Measurements from ENCODE around the gene STX8.
"Not testable (repeated sequence)": the region's sequence is repeated elsewhere in the genome, so short reads cannot be mapped to it uniquely, and the experiment has no call there.

The STX8 gene, protein sequence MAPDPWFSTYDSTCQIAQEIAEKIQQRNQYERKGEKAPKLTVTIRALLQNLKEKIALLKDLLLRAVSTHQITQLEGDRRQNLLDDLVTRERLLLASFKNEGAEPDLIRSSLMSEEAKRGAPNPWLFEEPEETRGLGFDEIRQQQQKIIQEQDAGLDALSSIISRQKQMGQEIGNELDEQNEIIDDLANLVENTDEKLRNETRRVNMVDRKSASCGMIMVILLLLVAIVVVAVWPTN

DNA sequence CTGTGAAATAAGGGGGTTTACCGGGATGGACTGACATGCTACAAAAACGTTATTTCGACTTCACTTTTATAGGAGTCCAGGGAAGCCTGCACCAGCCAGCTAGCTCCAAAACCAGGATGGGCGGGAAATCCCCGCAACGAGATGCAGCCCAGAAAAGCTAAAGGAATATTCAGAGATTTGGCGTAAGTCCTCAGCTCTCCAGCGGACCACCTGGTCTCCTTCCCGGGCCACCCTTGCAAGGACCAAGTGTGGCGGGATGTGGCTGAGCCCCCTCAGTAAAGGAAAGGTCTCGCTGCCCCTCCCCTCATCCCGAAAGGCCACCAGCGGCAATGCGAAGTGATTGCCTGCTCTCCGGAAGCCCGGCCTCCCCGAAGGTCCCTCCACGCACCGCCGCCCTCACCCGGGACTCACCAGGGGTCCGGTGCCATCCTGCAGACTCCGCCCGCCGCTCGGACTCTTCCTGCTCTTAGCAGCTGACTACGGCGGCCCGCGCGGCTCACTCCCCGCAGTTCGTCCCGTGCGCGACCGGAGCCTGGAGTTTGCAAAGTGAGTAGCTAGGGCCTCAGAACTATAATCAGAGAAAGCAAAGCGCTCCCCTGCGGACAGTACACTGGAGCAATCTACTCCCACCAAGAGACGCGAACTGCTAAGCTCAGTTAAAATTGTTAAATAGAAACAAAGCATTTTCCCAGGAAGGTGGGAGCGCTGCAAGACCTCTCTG, at the start of gene STX8:
Gene STX8, minus strand, starts transcription at position 440 of the 721 bp plus-strand sequence. Its CDS starts 12 bp downstream, at position 428.
- DNase-seq (ENCODE audit: low spot score): peak; percentile 86

- DNase-seq (ENCODE audit: low spot score): no peak
Measured at GRCh38 chr17:9622961-9623360, 47.3 kb upstream of the STX8 start.

DNA sequence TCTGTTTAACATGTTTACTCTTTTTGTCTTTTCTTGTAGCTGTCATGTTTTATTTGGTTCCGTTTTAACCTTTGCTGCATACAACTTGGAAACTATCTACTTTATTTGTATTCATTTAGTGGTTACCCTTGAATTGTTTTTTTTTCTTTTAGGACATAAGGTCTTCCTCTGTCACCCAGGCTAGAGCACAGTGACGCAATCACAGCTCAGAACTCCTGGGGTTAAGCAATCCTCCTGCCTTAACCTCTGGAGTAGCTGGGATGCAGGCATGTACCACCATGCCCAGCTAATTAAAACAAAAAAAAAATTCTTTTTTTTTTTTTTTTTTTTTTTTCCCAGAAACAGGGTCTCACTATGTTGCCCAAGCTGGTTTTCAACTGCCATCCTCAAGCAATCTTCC, 39.9 kb upstream of the STX8 start:
- DNase-seq (ENCODE audit: low spot score): no peak

GRCh38 chr17:9612006-9612405, 36.4 kb upstream of the STX8 start:
- DNase-seq (ENCODE audit: low spot score): no peak

DNA sequence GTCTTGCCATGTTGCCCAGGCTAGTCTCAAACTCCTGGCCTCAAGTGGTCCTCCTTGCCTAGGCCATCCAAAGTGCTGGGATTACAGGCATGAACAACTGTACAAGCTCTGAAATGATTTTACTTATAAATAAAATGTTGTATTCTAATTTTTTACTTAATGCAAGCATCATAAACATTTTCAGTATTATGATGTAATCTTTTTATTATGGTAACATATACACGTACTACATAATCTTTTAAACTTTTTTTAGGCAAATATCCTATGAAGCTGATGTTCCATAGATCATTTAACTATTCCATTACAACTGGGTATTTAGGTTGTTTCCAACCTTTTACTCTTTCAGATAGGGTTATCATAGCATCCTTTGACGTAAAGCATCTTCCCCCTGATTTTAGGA, 35.9 kb upstream of the STX8 start:
- no peak for DNase-seq (ENCODE audit: low spot score)

DNA sequence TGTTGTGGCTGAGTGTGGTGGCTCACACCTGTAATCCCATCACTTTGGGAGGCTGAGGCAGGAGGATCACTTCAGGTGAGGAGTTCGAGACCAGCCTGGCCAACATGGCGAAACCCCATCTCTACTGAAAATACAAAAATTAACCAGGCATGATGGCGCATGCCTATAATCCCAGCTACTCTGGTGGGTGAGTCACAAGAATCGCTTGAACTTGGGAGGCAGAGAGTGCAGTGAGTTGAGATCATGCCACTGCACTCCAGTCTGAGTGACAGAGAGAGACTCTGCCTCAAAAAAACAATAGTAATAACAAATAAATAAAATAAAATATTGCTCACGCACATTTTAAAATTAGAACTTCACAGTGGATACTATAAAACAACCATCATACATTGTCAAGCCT, 31.4 kb upstream of the STX8 start:
- not testable (repeated sequence) for DNase-seq (ENCODE audit: low spot score)

- no peak for DNase-seq (ENCODE audit: low spot score)
Measured at GRCh38 chr17:9606453-9606852, 30.8 kb upstream of the STX8 start.

- not testable (repeated sequence) for DNase-seq (ENCODE audit: low spot score)
Measured at GRCh38 chr17:9604583-9604982, 29.0 kb upstream of the STX8 start.

- no peak for DNase-seq (ENCODE audit: low spot score)
Measured at GRCh38 chr17:9598661-9599060, 23.0 kb upstream of the STX8 start.

GRCh38 chr17:9597638-9598037, 22.0 kb upstream of the STX8 start:
- DNase-seq (ENCODE audit: low spot score): not testable (repeated sequence)

DNA sequence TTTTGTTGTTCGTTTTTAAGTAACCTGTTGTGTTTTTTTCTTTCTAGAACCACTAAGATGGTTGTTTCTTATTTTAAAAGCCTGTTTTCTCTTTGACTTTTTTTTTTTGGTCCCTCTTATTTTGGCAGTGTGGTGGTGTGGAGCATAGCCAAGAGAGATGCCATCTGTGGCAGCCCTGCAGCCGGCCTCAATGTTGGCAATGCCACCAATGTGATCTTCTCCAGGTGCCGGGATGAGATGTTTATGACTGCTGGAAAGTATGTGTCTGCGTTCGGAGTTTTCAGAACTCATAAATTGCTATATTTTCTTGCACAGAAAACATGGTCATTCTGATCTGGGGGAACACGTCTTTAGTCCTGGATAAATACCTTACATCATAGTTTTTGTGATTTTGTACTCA, 18.4 kb upstream of the STX8 start:
- no peak for DNase-seq (ENCODE audit: low spot score)

- no peak for DNase-seq (ENCODE audit: low spot score)
Measured at GRCh38 chr17:9587969-9588656, 12.5 kb upstream of the STX8 start.

GRCh38 chr17:9577373-9577709, 1.7 kb upstream of the STX8 start:
- DNase-seq (ENCODE audit: low spot score): no peak

GRCh38 chr17:9576521-9577372, 1.1 kb upstream of the STX8 start, which contains the start of gene CFAP52:
Gene CFAP52, plus strand, starts transcription at chr17:9576642. Its CDS starts 54 bp downstream, at chr17:9576696.
- peak; percentile 90 for DNase-seq (ENCODE audit: low spot score)

GRCh38 chr17:9571201-9571600, 4.4 kb downstream of the STX8 start:
- no peak for DNase-seq (ENCODE audit: low spot score)

DNA sequence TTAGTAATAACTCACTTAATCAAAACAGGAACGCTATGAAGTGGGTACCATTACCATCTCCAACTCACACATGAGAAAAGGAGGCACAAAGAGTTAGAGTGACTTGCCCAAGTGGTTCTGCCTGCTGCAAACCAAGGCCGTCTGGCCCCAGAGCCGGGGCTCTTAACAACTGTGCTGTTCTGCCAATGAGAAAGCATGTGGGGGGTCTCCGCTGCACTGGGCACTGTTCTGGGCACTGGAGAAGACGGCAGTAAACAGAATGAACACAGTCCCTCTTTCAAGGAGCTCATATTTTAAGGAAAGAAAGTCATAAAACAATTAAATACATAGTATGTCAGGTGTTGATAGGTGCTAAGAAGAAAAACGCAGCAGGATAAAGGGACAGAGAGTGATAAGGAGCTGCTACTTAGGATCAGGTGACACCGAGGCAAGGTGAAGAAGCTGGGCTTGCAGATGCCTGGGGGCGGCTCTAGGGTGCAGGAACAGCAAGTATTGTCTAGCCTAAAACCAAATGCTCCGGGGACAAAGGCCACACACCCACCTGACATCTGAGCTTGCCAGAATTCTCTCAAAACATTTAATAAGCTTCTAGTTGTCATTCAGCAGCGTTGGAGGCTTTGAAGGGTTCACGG, 6.5 kb downstream of the STX8 start:
- no peak for DNase-seq (ENCODE audit: low spot score)

GRCh38 chr17:9568004-9568403, 7.6 kb downstream of the STX8 start:
- no peak for DNase-seq (ENCODE audit: low spot score)

DNA sequence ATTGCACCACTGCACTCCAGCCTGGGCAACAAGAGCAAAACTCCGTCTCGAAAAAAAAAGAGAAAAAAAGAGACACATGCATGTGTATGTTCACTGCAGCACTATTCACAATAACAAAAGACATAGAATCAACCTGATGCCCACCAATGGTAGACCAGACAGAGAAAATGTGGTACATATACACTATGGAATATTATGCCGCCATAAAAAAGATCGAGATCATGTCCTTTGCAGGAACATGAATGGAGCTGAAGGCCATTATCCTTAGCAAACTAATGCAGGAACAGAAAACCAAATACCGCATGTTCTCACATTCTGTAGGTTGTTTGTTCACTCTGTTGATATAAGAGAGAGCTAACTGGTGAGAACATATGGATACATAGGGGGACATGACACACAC, 8.9 kb downstream of the STX8 start:
- not testable (repeated sequence) for DNase-seq (ENCODE audit: low spot score)

GRCh38 chr17:9566067-9566466, 9.6 kb downstream of the STX8 start:
- DNase-seq (ENCODE audit: low spot score): no peak

DNA sequence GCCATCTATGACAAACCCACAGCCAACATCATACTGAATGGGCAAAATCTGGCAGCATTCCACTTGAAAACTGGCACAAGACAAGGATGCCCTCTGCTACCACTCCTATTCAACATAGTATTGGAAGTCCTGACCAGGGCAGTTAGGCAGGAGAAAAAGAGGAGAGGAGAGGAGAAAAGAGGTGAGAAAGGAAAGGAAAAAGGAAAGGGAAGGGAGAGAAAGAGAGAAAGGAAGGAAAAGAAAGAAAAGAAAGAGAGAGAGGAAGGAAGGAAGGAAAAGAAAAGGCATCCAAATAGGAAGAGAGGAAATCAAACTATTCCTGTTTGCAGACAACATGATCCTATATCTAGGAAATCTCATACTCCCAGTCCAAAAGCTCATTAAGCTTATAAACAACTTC, 11.5 kb downstream of the STX8 start:
- DNase-seq (ENCODE audit: low spot score): no peak

DNA sequence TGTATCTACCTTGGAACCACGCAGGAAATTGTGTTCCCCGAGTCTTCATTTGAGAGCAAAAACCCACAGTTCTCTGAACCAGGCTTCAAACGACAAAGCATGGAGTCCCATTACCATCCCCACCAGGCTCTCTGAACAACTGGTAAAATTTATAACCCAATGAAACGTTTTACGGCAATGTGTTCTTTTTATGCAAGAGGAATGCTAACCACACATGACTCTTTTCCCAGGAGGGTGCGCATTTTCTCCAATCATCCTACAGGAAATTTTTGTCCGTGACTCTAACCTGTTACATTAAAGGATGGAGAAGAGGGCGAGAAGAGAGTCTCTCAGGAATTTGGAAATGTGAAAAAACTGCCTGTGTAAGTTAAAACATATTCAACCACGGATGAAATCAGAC, 17.8 kb downstream of the STX8 start:
- DNase-seq (ENCODE audit: low spot score): no peak

Measured in AG08396 (cell line).